Measurements from ENCODE around the gene TADA1.
"Not testable (repeated sequence)": the region's sequence is repeated elsewhere in the genome, so short reads cannot be mapped to it uniquely, and the experiment has no call there.

Gene TADA1

DNA sequence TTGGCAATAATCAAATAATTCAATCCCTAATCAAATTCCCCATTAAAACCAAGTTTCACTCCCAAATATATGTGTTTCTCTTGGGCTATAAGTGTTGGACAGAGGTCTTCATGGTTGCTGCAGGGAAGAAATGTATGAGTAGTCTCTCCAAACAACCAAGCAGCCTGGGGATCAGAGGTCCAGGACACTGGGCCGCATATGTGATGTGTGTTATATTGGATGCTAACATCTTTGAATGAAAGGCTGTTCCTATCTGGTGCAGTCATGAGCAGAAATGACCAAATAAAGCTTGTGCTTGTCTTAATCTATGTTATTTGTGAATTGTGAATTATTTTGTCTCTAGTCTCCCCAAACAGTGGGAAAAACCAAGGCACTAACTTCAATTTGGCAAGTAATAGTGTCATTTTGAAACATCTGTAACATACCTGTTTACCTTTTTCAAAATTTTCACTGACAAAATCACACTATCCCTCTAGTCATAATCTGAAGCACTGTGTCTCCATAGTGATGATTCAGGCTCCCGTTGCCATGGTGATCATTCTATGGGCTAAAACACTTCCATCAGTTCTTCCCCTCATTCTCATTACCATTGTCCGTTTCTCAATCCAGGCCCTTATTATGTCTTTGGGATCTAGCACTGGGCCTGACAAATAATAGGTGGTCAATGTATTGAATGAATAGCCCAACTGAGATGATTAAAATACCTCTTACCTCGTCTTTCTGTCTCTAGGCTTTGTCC, 12.5 kb upstream of the TADA1 start:
- DNase-seq (ENCODE audit: insufficient read length) (no peak), FAIRE-seq (no peak)
- TF ChIP-seq TAF1 (IDR thresholded peaks at IDR 0.05; ENCODE audit: borderline replicate concordance, low read depth, low read length) (no peak), POLR2A (IDR thresholded peaks at IDR 0.05; ENCODE audit: low read depth, low read length) (no peak), POLR2AphosphoS5 (IDR thresholded peaks at IDR 0.05; ENCODE audit: low read depth, low read length) (no peak)

GRCh38 chr1:166884971-166885370, 8.9 kb upstream of the TADA1 start:
- DNase-seq (ENCODE audit: insufficient read length) (no peak), FAIRE-seq (no peak)
- TF ChIP-seq POLR2A (IDR thresholded peaks at IDR 0.05; ENCODE audit: low read depth, low read length) (no peak), TAF1 (IDR thresholded peaks at IDR 0.05; ENCODE audit: borderline replicate concordance, low read depth, low read length) (no peak), POLR2AphosphoS5 (IDR thresholded peaks at IDR 0.05; ENCODE audit: low read depth, low read length) (no peak)

DNA sequence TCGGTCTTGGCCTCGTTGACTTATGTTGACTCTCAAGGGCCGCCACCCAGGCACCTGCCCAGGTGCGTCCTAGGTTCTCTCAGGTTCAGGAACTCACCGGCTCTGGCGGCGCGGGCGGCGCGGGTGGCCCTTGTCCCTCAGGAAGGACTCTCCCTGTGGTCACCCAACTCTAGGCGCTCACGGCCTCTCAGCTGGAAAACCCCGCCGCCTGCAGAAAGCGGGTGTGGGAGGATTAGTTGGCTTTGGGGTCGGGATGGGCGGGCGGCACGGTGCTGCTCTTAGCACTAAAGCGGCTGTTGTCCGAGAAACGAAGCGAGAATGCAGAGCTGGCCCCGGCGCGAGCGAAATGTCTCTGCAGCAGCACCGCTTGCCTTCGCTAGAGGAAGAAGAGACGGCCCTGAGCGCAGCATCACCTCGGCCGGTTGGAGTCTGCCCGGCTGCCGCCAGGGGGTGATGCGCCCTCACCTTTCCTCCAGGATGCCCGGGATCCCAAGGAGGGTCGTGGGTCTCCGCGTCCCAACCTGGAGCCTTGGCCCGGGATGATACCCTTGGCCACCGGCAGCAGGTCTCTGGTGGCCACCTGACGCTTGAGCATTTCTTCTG, 8.1 kb upstream of the TADA1 start:
- peak; percentile 41 for DNase-seq (ENCODE audit: insufficient read length)
- no peak for TF ChIP-seq POLR2AphosphoS5 (IDR thresholded peaks at IDR 0.05; ENCODE audit: low read depth, low read length)
- no peak for TF ChIP-seq POLR2A (IDR thresholded peaks at IDR 0.05; ENCODE audit: low read depth, low read length)
- no peak for TF ChIP-seq TAF1 (IDR thresholded peaks at IDR 0.05; ENCODE audit: borderline replicate concordance, low read depth, low read length)
- FAIRE-seq = peak; percentile 63

DNA sequence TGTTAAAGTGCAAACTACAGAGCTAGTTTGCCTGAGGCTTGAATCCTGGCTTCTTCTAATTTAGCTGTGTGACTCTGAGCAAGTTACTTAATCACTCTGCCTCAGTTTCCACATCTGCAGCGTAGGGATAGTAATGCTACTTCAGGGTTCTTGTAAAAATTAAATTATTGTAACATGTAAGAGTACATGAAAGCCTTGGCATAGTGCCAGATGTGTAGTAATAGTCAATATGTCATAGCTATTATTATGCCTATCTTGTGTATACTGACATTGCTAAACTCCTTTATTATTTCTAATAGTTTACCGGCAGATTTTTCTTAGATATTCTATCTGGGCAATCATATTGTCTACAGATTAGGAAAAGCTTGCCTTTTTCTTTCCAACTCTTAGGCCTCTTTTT, 6.8 kb upstream of the TADA1 start:
- TF ChIP-seq POLR2AphosphoS5 (IDR thresholded peaks at IDR 0.05; ENCODE audit: low read depth, low read length) (no peak), POLR2A (IDR thresholded peaks at IDR 0.05; ENCODE audit: low read depth, low read length) (no peak), TAF1 (IDR thresholded peaks at IDR 0.05; ENCODE audit: borderline replicate concordance, low read depth, low read length) (no peak)
- FAIRE-seq (no peak), DNase-seq (ENCODE audit: insufficient read length) (no peak)

GRCh38 chr1:166878173-166878917, 2.3 kb upstream of the TADA1 start:
- not testable (repeated sequence) for FAIRE-seq; DNase-seq (ENCODE audit: insufficient read length)

DNA sequence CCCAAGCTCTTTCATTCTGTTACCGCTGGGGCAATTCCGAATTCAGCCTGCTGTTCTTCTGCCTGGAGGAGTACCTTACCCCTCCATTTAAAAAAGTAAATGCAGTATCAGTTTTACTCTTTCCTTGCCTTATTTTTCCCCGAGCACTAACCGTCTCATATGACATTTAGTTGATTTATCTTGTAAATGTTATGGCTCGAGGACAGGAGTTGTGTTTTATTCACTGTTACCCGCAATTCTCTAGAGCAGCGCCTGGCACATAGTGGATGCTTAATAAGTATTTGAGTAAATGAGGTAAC, 425 bp upstream of the TADA1 start:
- FAIRE-seq (no peak), DNase-seq (ENCODE audit: insufficient read length) (no peak)
- TF ChIP-seq POLR2A (IDR thresholded peaks at IDR 0.05; ENCODE audit: low read depth, low read length) (no peak), POLR2AphosphoS5 (IDR thresholded peaks at IDR 0.05; ENCODE audit: low read depth, low read length) (no peak), TAF1 (IDR thresholded peaks at IDR 0.05; ENCODE audit: borderline replicate concordance, low read depth, low read length) (no peak)

- DNase-seq (ENCODE audit: insufficient read length) (no peak), FAIRE-seq (no peak)
- TF ChIP-seq TAF1 (IDR thresholded peaks at IDR 0.05; ENCODE audit: borderline replicate concordance, low read depth, low read length) (no peak), POLR2A (IDR thresholded peaks at IDR 0.05; ENCODE audit: low read depth, low read length) (no peak), POLR2AphosphoS5 (IDR thresholded peaks at IDR 0.05; ENCODE audit: low read depth, low read length) (no peak)
Observed at GRCh38 chr1:166875302-166875733, 746 bp downstream of the TADA1 start.

DNA sequence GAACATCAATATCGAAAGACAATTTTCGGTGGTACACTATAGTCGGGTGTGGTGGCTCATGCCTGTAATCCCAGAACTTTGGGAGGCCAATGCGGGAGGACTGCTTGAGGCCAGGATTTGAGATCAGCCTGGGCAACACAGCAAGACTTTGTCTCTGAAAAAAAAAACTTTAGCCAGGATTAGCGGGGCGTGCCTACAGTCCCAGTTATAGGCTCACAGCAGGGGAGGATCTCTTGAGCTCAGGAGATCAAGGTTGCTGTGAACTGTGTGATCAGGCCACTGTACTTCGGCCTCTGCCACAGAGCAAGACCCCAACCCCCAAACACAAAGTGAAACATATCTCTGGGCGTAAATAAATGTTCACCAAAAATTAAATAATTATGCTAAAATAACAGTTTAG, 1.6 kb downstream of the TADA1 start:
- FAIRE-seq (no peak), DNase-seq (ENCODE audit: insufficient read length) (no peak)
- TF ChIP-seq POLR2AphosphoS5 (IDR thresholded peaks at IDR 0.05; ENCODE audit: low read depth, low read length) (no peak), TAF1 (IDR thresholded peaks at IDR 0.05; ENCODE audit: borderline replicate concordance, low read depth, low read length) (no peak), POLR2A (IDR thresholded peaks at IDR 0.05; ENCODE audit: low read depth, low read length) (no peak)

- TF ChIP-seq POLR2A (IDR thresholded peaks at IDR 0.05; ENCODE audit: low read depth, low read length) = no peak
- TF ChIP-seq TAF1 (IDR thresholded peaks at IDR 0.05; ENCODE audit: borderline replicate concordance, low read depth, low read length) = no peak
- TF ChIP-seq POLR2AphosphoS5 (IDR thresholded peaks at IDR 0.05; ENCODE audit: low read depth, low read length) = no peak
- DNase-seq (ENCODE audit: insufficient read length) (no peak), FAIRE-seq (no peak)
Observed at GRCh38 chr1:166870584-166870983, 5.5 kb downstream of the TADA1 start.

DNA sequence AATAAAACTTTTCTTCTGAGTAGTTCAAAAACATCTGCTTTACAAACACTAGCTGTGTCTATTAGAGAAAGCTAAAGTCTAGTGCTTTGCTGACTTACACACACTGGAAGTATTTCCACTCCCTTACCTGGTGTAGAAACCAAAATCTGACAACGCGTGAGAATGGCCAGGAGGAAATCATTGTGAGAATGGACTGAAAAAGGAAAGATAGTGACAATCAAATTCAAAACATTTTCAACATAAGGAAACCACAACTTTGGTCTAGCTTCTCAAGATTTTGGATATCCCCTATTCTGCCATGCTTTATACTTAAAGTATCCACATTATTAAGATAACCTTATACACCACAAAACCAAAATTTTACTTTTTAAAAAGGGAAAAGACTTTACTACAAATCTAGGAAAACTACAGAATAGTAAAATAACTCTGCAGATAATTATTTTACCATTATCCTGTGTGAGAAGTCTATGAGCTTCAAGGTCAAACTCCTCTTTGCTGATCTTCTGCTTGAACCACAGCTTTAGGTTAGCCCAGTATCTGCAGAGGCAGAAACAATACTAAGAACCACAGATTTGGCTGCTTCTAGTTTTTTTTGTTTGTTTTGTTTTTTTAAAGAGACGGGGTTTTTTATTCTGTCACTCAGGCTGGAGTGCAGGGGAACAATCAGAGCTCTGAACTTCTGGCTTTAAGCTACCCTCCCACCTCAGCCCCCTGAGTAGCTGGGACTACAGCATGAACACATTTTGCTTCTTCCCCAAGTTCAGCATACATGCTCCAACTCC, 6.6 kb downstream of the TADA1 start:
- no peak for DNase-seq (ENCODE audit: insufficient read length)
- TF ChIP-seq POLR2A (IDR thresholded peaks at IDR 0.05; ENCODE audit: low read depth, low read length) (no peak), POLR2AphosphoS5 (IDR thresholded peaks at IDR 0.05; ENCODE audit: low read depth, low read length) (no peak), TAF1 (IDR thresholded peaks at IDR 0.05; ENCODE audit: borderline replicate concordance, low read depth, low read length) (no peak)
- no peak for FAIRE-seq

GRCh38 chr1:166868639-166869038, 7.4 kb downstream of the TADA1 start:
- no peak for FAIRE-seq
- no peak for DNase-seq (ENCODE audit: insufficient read length)
- TF ChIP-seq TAF1 (IDR thresholded peaks at IDR 0.05; ENCODE audit: borderline replicate concordance, low read depth, low read length) = no peak
- TF ChIP-seq POLR2AphosphoS5 (IDR thresholded peaks at IDR 0.05; ENCODE audit: low read depth, low read length) = no peak
- TF ChIP-seq POLR2A (IDR thresholded peaks at IDR 0.05; ENCODE audit: low read depth, low read length) = no peak
